Mesangial cell (primary cell): ENCODE measurements around the gene NOX4. TPM values are rescaled to one million over a fixed set of nuclear protein-coding genes. Genes with fewer than 3 reads are reported as not detected.

ENCODE experiments used
- total RNA-seq: library from RNA; depleted of rRNA; stranded (reverse); fragments of >200 nt; gene quantifications from 2 replicates; pipeline ENCODE4 v1.2.3, GENCODE V29; 2015

Gene NOX4
- 9.8 and 11.2 TPM in 2 replicates for total RNA-seq

GRCh38 chr11:89490981-89491690 lies at the start of gene NOX4:
TSS of gene NOX4 (minus strand) at chr11:89491375. CDS start at chr11:89491246, 129 bp downstream.

Other genes starting within 250 kb of the NOX4 start
- gene TRIM77, start 218.9 kb upstream of the NOX4 start, total RNA-seq: not detected in 2 replicates